Motor neuron (in vitro differentiated cells): ENCODE results near the gene CROCC2. TPM values are rescaled to one million over a fixed set of nuclear protein-coding genes. Genes with fewer than 3 reads are reported as not detected.

Experiments
- ATAC-seq, 8 experiments: fragments of 200-7000 bp; cut with Tn5 transposase; replicated peaks in 6 of 8; 2 replicates each; pipeline ENCODE4 v1.8.0; 2021; ENCODE audit warnings: mild to moderate bottlenecking in 8 of 8, moderate library complexity in 8 of 8
- H3K27ac ChIP-seq, 2 donors: fragments of 250-450 bp; sonication (Bioruptor Pico); 2 replicates each; pipeline ENCODE4 v1.9.0; 2021; ENCODE audit warnings: antibody characterized with exemption in 2 of 2, mild to moderate bottlenecking in 2 of 2, moderate library complexity in 1 of 2
- H3K4me1 ChIP-seq, 2 donors: fragments of 250-450 bp; sonication (Bioruptor Pico); replicated peaks in 1 of 2; 2 replicates each; pipeline ENCODE4 v1.6.1; 2021; ENCODE audit warnings: antibody characterized with exemption in 2 of 2, mild to moderate bottlenecking in 2 of 2, moderate library complexity in 1 of 2
- H3K4me3 ChIP-seq, 5 donors: fragments of 250-450 bp; sonication (Bioruptor Pico); 2 replicates each; pipeline ENCODE4 v1.9.0; 2021; ENCODE audit warnings: antibody characterized with exemption in 5 of 5, mild to moderate bottlenecking in 5 of 5, moderate library complexity in 4 of 5
- WGBS, 10 experiments: fragments of 450-650 bp; shearing (Covaris generic); methylation state at CpG; one replicate each; pipeline ENCODE4 v1.0.0; 2022; 5-methylcytosine and 5-hydroxymethylcytosine counted together
- in situ Hi-C, 9 experiments: fragments of 400-800 bp; cut with MboI; loops; one replicate each; pipeline ENCODE4 v1.15.0; 2021; ENCODE audit warnings: low sequenced_read_pairs in 9 of 9, low pct_unique_long_range_greater_than_20kb in 2 of 9; ENCODE audit not compliant: unreplicated experiment in 9 of 9
- total RNA-seq, 8 experiments: library from RNA; unstranded; fragments of 300-600 nt; gene quantifications; 2 replicates each; pipeline versions ENCODE4 v1.2.3 to v1.2.4, GENCODE V29; 2022

The CROCC2 gene
- total RNA-seq, 8 experiments from 2014 or later = 0.29 to 3.4 (median 0.64) TPM; not detected in 2

DNA sequence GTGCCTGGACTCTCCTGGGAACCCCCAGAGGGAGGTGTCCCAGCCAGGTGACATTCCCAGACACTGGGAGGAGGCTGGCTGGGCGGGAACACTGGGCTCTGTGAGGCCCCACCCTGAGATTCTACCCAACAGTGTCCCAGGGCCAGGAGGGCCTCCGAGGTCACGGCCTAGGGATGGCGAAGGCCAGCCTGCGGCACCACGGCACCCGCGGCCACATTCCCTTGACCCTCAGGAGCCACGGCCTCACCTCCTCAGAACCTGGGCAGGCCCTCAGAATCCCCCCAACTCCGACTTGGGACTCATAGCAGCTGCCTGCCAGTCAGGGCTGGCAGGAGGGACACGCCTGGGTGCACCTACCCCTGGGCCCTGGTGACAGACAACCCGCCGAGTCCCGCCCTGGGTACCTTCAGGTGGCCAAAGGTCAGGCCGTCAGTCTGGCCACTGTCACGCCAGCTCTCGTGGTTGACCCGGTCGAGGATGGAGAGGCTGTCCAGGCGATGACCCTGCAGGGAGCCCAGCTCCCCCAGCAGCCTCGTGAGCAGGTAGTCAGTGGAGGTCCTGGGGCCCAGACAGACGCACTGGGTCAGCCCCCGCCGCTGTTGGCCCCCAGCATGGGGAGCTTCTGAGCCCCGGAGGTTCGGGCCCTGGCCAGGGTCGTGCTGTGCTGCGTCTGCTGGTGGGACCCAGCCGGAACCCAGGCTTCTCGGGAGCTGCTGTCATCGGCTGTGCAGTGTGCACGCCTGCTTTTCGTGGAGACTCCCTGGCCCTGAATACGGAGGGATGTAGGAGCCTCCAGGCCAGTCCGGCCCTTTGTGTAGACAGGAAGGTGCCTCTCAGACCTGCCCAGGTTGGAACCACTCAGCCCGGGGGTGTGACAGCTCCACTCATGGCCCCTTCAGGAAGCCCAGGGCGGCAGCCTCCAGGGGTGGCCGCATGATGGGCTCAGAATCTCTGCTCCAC, 16.3 kb upstream of the CROCC2 start:
- 27 to 100% (median 94%) methylated on average over 2 to 6 of the region's 38 CpGs; no CpG with 5 or more reads in 4 of the 10 experiments for WGBS, 10 experiments
- ATAC-seq = peak in 1 of 8 experiments; percentile 8
- no peak overlapping the region for H3K27ac ChIP-seq
- H3K4me1 ChIP-seq = no peaks in the 10 kb centered on the region
- no peak overlapping the region for H3K4me3 ChIP-seq
- in situ Hi-C loops = no loop called here

DNA sequence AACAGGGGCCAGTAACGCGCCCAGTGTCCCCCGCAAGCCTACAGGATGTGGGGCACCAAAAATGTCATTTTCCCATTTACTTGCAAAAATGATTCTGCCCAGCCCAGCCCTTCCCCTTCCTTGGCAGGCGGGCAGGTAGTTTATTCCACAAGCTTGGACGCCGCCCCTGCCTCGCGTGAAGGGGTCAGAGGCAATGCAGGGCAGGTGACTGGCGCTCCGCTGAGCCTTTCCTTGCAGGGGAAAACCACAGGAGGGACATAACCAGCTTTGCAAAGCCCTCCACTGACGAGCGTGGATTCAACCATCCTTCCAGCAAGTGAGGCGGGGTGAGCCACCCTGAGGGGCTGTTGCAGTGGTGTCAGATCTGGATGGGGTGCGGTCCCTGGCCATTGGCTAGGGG, 15.4 kb upstream of the CROCC2 start:
- ATAC-seq = no peak
- no peak overlapping the region for H3K27ac ChIP-seq
- in situ Hi-C loops = no loop called here
- H3K4me1 ChIP-seq = no peaks in the 10 kb centered on the region
- WGBS, 10 experiments = 45 to 100% (median 85%) methylated on average over 1 to 4 of the region's 14 CpGs; no CpG with 5 or more reads in 6 of the 10 experiments
- H3K4me3 ChIP-seq = no peak overlapping the region

DNA sequence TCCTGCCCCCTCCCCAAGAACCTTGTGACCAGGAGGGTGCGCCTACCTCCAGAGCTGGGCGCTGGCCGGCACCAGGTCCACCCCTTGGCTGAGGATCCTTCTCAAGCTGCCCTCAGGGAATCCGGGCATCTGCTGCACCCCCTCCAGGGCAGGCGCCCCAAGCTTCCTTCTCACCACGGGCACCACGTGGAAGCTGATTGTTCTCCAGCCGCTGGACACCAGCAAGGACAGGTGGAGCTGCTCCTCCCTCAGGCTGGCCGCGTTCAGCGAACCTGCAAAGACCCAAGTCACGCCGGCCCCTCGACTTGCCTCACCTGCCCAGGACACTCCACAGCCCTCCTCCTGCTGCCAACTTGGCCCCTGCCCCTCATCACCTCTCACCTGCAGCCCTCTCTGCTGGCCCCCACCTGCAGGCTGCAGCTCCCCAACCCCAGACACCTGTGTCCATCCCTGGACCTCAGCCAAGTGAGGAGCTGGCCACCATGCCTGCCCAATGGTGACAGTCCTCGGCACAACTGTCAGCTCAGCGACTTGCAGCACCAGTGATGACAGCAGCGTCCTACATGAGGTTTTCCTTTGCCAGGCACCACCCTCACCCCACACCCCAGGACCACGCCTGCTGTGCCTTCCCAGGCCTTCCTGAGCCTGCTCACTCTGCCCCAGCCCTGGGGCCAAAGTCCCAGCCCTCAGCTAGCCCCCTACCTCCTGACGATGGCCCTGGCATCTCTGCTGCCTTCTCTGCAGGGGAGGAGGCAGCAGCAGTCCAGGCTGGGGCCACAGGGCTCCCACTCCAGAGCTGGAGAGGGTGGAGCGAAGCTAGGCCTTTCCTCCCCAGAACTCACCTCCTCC, 14.4 kb upstream of the CROCC2 start:
- Histone ChIP-seq H3K4me3 (no peak overlapping the region), H3K27ac (no peak overlapping the region), H3K4me1 (no peaks in the 10 kb centered on the region)
- no peak for ATAC-seq
- WGBS, 10 experiments = 74% methylated on average over 9 of the region's 20 CpGs; no CpG with 5 or more reads in 9 of the 10 experiments
- in situ Hi-C loops = no loop called here

DNA sequence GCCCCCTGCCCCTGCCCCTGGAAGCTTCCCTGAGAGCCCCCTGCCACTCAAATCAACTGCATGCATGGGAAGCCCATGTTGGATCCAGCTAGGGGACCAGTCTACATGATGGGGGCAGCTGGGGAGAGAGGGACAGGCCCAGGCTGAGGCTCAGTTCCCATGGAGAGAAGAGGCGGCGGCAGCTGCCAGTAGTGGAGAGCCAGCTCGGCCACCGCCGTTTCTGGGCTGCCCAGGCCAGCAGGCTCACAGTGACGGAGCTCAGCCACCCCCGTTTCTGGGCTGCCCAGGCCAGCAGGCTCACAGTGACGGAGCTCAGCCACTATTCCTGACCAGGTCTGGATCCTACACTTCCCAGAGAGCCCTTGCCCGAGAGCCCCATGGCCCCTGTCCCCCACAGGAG, 13.8 kb upstream of the CROCC2 start:
- in situ Hi-C loops = no loop called here
- no peak overlapping the region for H3K4me3 ChIP-seq
- WGBS, 10 experiments = no CpG with 5 or more reads among the region's 9 CpGs
- H3K4me1 ChIP-seq = no peaks in the 10 kb centered on the region
- ATAC-seq = peak in 2 of 8 experiments; percentile 16 to 72
- no peak overlapping the region for H3K27ac ChIP-seq

DNA sequence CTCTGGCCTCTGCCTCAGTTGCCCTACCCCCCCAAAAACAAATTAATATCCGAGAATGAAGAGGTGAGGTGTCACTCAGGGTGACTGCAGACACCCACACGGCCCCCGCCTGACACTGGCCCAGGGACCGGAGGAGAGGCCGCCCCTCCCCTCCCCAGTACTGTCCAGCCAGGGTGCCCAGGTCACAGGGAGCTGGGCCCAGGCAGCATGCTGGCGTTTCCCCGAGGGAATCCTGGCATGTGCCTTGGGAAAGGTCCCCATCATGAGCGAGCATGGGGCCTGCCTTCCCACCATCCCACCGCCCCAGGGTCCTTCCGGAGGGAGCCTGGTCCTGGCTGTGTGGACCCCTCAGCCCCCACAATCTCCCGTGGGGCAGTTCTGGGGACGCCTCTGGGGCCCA, 13.2 kb upstream of the CROCC2 start:
- in situ Hi-C loops = no loop called here
- WGBS, 10 experiments = 100% methylated on average over 1 of the region's 12 CpGs; no CpG with 5 or more reads in 9 of the 10 experiments
- H3K4me1 ChIP-seq = no peaks in the 10 kb centered on the region
- H3K4me3 ChIP-seq = no peak overlapping the region
- H3K27ac ChIP-seq = no peak overlapping the region
- ATAC-seq = no peak

DNA sequence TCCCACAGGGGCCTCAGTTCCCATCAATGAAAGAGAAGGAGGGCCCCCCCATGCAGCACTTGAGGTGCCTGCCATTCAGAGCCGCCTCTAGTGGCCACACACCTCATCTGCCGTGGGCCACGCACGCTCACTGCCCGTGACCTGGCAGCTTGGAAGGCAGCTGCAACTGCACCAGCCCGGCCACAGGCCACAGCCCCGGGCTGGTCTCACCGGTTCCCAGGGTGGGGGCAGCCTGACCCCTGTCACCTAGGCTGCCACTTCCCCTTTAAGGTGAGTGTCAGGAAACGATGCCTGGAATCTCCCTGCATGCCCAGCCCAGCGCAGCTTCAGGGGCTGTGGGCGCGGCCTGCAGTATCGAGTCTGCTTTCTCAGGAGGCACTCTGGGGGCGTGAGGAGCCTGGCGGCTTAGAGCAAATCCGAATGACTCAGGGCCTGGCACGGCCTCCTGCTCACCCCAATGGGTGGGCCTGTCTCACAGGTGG, 12.7 kb upstream of the CROCC2 start:
- Histone ChIP-seq H3K4me3 (no peak overlapping the region), H3K4me1 (no peaks in the 10 kb centered on the region), H3K27ac (no peak overlapping the region)
- 20 to 80% methylated on average over 1 to 2 of the region's 17 CpGs; no CpG with 5 or more reads in 8 of the 10 experiments for WGBS, 10 experiments
- in situ Hi-C loops = no loop called here
- ATAC-seq = peak in 6 of 8 experiments; percentile 21 to 80 (median 46)

DNA sequence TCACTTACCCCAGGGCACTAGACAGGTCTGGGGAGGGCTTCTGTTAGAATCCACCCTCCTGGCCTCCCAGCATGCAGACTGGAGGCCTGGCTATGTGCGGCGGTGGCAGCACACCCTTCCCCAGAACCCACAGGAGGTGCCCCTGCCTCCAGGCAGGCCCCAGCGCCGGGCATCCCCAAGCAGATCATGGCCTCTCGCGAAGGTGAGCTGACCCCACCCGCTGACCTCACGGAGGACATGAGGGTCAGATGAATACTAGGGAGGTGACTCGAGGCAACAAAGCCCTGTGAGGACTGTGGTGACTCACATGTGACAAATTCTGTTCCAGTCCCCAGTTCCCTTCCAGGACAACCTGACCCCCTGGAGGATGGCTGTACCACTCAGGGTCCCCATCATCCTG, 12.1 kb upstream of the CROCC2 start:
- no peaks in the 10 kb centered on the region for H3K4me1 ChIP-seq
- H3K27ac ChIP-seq = no peak overlapping the region
- peak in 2 of 8 experiments; percentile 8 to 14 for ATAC-seq
- 73 to 90% (median 77%) methylated on average over 3 to 4 of the region's 9 CpGs; no CpG with 5 or more reads in 7 of the 10 experiments for WGBS, 10 experiments
- H3K4me3 ChIP-seq = no peak overlapping the region
- in situ Hi-C loops = no loop called here

DNA sequence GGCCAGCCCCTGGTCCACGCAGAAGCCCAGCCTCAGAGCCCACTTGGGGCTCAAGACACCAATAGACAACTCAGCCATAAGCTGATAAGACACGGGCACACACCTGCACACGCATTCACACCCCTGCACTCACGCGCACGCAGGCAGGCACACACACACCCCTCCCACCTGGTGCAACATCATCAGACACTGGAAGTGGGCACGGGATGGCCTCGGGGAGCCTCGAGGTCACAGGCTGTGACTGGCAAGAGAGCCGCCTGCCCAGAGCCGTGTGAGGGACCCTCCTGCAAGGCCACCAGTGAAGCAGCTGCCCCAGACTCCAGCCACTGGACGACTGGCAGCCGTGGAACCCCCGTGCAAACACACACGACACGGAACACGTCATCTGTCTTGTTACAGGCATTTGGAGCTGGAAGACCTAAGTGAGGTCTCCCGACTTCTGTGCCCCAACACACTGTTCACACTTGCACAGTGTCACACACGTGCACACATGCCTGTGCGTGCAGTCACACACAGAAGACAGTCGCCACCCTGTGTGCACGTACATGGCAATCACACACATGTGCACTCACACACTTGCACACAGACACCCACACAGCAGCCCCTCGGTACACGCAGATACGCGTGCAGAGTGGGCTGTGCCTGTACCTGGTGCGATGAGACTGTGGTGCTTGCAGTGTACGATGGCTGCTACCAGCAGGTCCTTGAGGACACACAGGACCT, 11.1 kb upstream of the CROCC2 start:
- in situ Hi-C loops = no loop called here
- Histone ChIP-seq H3K27ac (no peak overlapping the region), H3K4me3 (no peak overlapping the region), H3K4me1 (no peaks in the 10 kb centered on the region)
- 67 to 81% (median 78%) methylated on average over 3 to 23 of the region's 28 CpGs; no CpG with 5 or more reads in 7 of the 10 experiments for WGBS, 10 experiments
- no peak for ATAC-seq

DNA sequence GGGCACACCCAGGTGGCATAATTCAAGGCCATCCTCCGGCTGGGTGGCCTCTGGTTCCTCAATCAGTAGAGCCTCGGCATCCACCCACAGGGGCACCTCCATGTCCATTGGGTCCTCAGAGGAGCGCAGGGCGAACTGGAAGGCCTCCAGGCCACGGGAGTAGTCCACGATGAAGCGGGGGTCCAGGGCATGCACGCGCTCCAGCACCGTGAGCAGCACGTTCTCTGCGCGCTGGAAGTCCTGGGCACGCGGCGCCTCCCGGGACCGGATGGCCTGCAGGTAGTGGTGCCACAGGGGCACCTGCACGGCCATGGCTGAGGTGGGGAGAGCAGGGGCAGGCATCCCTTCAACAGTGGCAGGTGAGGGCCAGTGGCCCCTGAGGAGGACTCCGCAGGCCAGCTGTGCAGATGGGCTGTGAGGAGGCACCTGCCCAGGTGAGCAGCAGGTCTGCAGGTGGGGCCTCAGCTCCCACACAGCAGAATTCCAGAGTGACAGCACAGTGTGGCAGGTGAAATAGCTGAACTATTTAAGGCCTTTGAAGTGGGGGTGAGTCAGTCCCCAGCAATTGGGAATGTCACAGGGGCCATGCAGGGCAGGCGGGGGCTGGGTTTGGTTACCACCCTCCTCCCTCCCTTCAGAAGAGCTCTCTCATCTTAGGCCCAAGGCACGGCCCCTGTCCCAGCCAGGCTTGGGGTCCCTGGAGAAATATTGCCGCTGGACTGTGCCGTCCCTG, 10.3 kb upstream of the CROCC2 start, which contains the start of gene MAB21L4:
TSS of gene MAB21L4 (minus strand) at position 501 of the 733 bp plus-strand sequence. CDS start at position 342, 159 bp downstream.
- in situ Hi-C loops = no loop called here
- WGBS, 10 experiments = 0 to 100% (median 70%) methylated on average over 1 to 2 of the region's 24 CpGs; no CpG with 5 or more reads in 7 of the 10 experiments
- ATAC-seq = no peak
- no peak within 1 kb of the TSS for H3K27ac ChIP-seq
- no peaks in the 10 kb centered on the region for H3K4me1 ChIP-seq
- H3K4me3 ChIP-seq = no peak within 1 kb of the TSS

DNA sequence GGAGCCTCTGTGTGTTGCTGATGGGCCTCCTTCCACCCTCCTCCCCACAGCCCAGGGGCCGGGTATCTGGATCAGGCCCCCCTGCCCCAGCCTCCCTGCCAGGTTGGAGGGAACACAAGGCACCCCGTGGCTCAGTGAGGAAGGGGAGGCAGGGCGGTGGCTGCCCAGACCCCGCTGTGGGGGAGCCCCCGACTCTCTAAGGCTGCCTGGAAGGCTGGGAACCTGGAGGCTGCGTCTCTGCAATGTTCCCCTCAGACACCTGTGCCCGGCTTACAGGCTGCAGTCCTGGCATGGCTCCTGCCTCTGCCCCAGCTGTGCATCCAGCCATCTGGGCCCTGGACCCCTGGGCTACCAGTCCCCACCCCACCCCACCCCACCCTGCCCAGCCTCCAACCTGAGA, 9.7 kb upstream of the CROCC2 start:
- WGBS, 10 experiments = no CpG with 5 or more reads among the region's 7 CpGs
- Histone ChIP-seq H3K4me3 (no peak overlapping the region), H3K4me1 (no peaks in the 10 kb centered on the region), H3K27ac (no peak overlapping the region)
- in situ Hi-C loops = no loop called here
- peak in 1 of 8 experiments; percentile 14 for ATAC-seq

DNA sequence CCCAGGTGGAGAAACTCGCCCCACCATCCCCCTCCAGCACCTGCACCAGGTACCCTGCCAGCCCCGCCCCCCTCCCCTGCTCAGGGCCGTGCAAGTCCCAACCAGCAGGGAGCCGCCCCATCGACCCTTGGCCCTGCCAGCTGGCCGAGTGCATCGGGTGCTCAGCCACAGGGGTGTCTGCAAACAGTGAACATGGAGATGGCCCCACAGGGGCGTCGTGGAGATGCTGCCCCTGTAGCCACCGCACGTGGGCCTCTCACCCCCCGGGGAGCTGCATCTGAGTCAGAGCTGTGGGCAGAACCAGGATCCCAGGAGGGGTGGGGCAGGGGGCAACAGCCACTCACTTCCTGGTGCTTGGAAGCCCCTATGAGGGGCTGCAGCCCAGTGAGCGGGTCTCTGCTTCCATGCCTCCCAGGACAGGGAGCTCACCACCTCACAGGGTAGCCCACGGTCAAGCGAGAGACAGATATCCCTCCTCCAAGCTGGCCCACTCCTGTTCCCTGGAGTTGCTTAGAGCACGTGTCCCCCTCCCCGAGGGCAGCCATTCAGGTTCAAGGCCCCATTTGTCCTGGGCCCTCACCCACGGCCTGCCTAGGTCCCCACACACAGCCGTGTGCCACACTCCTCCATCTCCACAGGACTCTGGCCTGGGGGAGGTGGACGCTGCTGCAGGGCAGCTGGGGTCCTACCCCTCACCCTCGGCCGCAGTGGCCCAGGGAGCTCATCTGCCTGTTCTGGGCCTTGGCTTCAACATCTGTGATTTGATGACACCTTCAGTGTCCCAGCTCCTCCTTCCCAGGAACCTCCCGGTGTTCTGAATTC, 9.1 kb upstream of the CROCC2 start:
- Histone ChIP-seq H3K4me1 (no peaks in the 10 kb centered on the region), H3K27ac (no peak overlapping the region), H3K4me3 (no peak overlapping the region)
- peak in 2 of 8 experiments; percentile 13 to 15 for ATAC-seq
- 100% methylated on average over 6 of the region's 23 CpGs; no CpG with 5 or more reads in 9 of the 10 experiments for WGBS, 10 experiments
- in situ Hi-C loops = no loop called here
